ENCODE data around the gene ADM.

ADM gene

DNA sequence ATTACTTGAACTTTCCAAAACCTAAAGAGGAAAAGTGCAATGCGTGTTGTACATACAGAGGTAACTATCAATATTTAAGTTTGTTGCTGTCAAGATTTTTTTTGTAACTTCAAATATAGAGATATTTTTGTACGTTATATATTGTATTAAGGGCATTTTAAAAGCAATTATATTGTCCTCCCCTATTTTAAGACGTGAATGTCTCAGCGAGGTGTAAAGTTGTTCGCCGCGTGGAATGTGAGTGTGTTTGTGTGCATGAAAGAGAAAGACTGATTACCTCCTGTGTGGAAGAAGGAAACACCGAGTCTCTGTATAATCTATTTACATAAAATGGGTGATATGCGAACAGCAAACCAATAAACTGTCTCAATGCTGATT is 2.1 kb downstream of the ADM start:
- in situ Hi-C loops (cut with MboI; ENCODE audit: low pct_unique_long_range_greater_than_20kb, low sequenced_read_pairs) = loop anchor here (25.0 kb wide), 2 partner anchors 320 to 545 kb away; no protein-coding TSS in a partner anchor
- peak; percentile 48 for DNase-seq

- in situ Hi-C loops (cut with MboI; ENCODE audit: low pct_unique_long_range_greater_than_20kb, low sequenced_read_pairs) = loop anchor here (25.0 kb wide), 2 partner anchors 320 to 545 kb away; no protein-coding TSS in a partner anchor
- DNase-seq = peak; percentile 97
Measured at GRCh38 chr11:10307400-10308200, 2.7 kb downstream of the ADM start.

- in situ Hi-C loops (cut with MboI; ENCODE audit: low pct_unique_long_range_greater_than_20kb, low sequenced_read_pairs) = loop anchor here (25.0 kb wide), 2 partner anchors 321 to 546 kb away; no protein-coding TSS in a partner anchor
Measured at GRCh38 chr11:10308201-10308954, 3.5 kb downstream of the ADM start.

DNA sequence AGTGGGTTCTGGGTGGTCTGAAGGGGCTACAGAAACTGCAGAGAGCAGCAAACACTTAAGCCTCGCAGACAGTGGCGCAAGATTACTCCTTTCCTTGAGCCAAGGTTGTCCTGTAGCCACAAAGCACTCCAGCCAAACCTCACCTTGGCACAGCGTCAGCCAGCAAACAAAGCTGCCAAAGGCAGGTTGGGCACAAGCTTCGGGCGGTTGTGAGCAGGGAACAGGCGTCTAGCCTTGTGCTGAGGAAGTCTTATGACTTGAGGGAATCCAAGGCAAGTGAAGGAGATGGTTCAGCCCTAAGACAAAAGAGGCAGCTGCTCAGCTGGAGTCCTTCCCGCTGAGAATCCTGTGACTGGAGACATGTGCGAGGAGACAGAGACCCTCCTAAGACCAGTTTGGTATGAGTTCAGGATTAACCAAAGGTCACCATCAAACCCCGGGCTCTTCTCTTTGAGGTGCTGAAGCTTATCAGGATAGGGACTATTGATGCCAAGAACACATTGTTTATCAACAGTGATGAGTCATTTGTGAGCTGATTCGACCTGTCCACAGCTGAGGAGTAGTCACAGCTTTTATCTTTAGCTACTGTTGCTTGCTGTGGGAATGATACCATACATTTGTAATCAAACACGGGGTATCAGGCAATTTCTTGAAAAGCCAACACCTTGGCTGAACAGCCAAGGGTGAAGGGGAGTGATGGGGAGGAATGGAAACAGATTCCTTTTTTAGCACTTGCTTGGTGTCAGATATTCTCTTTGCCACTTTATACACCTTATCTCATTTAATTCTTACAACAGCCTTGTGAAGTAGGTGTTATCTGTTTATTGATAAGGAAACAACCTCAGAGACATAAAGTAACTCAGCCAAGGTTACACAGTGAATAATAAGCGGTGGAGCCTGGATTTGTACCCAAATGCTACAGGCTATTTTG is 4.6 kb downstream of the ADM start:
- no peak for DNase-seq
- in situ Hi-C loops (cut with MboI; ENCODE audit: low pct_unique_long_range_greater_than_20kb, low sequenced_read_pairs) = loop anchor here (25.0 kb wide), 2 partner anchors 322 to 547 kb away; no protein-coding TSS in a partner anchor

More at GRCh38 chr11:10308201-10308954, 3.5 kb downstream of the ADM start:
- no peak for DNase-seq

DNA sequence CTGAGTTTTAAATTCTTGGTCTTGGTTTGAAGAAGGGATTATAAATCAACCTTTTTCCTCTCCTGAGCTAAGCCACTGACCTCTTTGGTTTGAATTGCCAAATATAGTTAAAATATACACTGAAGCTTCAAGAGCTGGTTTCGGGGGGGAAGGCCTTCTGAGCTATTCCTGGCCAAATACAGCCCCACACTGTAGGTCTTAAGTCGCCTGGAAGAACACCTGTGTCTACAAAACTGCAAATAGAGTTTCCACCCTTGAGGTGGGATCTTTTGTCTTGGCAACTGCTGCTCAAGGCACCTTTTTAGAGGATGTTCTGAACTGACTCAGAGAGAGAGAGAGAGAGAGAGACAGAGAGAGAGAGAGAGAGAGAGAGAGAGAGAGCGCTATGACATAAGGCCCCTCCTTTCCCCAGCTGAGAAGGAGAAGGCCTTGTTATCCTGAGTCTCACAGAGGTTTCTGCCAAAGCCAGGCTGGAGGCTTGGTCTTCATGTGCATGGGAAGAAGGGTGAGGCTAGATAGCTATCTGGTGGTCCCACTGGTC is 5.5 kb downstream of the ADM start:
- in situ Hi-C loops (cut with MboI; ENCODE audit: low pct_unique_long_range_greater_than_20kb, low sequenced_read_pairs) = loop anchor here (25.0 kb wide), 2 partner anchors 323 to 548 kb away; no protein-coding TSS in a partner anchor
- no peak for DNase-seq

DNA sequence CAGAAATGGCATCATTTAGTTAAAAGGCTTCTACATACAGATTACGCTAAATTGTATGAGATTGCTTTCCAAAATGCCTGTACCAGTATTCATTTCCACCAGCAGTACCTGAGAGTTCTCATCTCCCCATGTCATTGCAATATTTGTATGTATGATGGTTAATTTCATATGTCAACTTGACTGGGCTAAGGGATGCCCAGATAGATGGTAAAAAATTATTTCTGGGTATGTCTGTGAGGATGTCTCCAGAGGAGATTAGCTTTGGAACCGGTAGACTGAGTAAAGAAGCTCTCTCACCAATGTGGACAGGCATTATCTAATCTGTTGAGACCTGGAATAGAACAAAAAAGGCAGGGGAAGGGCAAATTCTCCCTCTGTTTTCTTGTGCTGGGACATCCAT is 6.9 kb downstream of the ADM start:
- DNase-seq = no peak
- in situ Hi-C loops (cut with MboI; ENCODE audit: low pct_unique_long_range_greater_than_20kb, low sequenced_read_pairs) = loop anchor here (25.0 kb wide), 2 partner anchors 325 to 550 kb away; no protein-coding TSS in a partner anchor

- in situ Hi-C loops (cut with MboI; ENCODE audit: low pct_unique_long_range_greater_than_20kb, low sequenced_read_pairs) = loop anchor here (25.0 kb wide), 2 partner anchors 327 to 552 kb away; no protein-coding TSS in a partner anchor
- DNase-seq = peak; percentile 45
Measured at GRCh38 chr11:10314199-10315072, 9.6 kb downstream of the ADM start.

DNA sequence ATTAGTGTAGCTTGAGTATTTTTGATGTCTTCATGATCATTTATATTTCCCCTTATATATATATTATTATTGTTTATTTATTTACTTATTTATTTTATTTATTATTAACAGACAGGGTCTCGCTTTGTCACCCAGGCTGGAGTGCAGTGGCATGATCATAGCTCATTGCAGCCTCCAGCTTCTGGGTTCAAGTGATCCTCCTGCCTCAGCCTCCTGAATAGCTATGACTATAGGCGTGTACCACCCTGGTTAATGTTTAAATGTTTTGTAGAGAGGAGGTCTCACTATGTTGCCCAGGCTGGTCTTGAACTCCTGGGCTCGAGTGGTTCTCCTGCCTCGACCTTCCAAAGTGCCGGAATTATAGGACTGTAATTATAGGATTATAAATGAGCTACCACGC is 10.2 kb downstream of the ADM start:
- DNase-seq = no peak
- in situ Hi-C loops (cut with MboI; ENCODE audit: low pct_unique_long_range_greater_than_20kb, low sequenced_read_pairs) = loop anchor here (25.0 kb wide), 2 partner anchors 328 to 553 kb away; no protein-coding TSS in a partner anchor

DNA sequence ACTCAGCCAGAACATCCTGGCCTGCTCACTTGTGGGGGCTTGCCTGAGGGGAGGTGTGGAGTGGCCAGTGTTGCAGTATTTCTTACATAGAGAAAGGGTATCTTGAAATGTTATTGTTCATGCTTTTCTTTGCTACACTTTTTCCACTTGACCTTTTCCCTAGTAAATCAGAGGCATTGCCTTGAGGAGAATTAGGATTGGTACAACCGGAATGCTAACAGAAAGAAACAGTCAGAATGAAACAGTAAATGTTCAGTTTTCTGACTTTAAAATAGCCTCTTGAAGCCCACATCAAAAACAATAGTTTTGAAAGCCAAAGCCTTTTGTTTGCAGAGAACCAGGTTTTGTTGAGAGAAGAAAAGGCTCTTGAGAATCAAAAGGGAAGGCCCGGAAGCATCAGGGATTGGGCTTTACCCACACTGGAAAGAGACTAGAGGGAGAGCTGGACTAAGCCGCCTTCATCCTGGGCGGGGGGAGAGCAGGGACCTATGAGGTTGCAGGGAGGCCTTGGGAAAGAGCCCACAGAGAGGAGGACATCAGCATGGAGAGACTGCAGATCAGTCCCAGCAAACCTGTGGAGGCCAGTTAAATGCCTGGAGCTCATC is 12.4 kb downstream of the ADM start:
- DNase-seq = no peak
- in situ Hi-C loops (cut with MboI; ENCODE audit: low pct_unique_long_range_greater_than_20kb, low sequenced_read_pairs) = loop anchor here (25.0 kb wide), 2 partner anchors 330 to 555 kb away; no protein-coding TSS in a partner anchor

DNA sequence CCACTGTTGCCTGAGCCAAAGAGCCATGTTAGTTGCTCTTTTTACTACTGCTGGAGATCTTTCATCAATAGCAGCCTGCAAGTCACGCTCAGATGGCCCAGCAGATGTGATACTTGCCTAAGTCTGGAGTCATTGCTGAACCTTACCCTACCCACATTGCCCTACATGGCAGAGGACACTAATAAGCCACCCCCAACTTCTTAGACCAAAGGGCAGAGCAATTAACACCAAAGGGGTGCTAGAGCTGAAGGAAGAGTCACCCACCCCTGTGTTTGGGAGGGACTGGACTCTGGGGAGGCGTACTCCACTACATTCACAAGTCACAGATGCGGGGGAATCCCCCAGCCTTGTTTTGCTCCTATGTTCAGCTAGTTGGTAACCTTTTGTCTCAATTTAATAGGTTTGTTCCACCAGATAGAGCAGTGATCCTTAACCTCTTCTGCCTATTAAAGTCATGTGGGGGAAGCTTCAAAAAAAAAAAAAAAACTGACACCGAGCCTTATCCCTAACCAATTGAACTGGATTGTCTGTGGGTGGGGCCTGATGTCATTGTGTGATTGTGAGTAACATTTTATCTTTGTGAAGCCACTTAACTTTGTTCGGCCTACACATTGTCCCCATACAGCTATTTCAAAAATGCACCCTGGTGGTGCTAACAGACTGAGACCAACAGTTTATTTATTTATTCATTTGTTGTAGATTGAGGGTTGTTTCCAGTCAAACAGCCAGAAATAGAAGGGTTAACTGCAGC is 13.1 kb downstream of the ADM start:
- in situ Hi-C loops (cut with MboI; ENCODE audit: low pct_unique_long_range_greater_than_20kb, low sequenced_read_pairs) = loop anchor here (25.0 kb wide), 2 partner anchors 331 to 556 kb away; no protein-coding TSS in a partner anchor

DNA sequence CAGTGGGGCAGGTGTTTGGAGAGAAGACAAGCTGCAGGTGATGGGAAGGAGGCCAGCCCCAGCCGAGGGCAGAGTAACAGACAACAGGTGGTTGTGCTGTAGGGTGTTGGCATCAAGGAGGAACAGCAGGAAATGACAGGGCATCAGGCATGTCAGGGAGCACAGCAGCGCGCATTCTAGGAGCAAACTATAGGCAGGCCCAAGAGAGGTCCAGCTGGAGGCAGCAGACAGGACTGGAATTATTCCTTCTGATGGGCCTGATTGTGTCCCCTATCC is 13.6 kb downstream of the ADM start:
- in situ Hi-C loops (cut with MboI; ENCODE audit: low pct_unique_long_range_greater_than_20kb, low sequenced_read_pairs) = loop anchor here (25.0 kb wide), 2 partner anchors 331 to 556 kb away; no protein-coding TSS in a partner anchor
- no peak for DNase-seq

More for the DNA sequence above, 13.1 kb downstream of the ADM start:
- DNase-seq = no peak

- DNase-seq = no peak
- in situ Hi-C loops (cut with MboI; ENCODE audit: low pct_unique_long_range_greater_than_20kb, low sequenced_read_pairs) = loop anchor here (25.0 kb wide), 2 partner anchors 333 to 558 kb away; no protein-coding TSS in a partner anchor
Measured at GRCh38 chr11:10319702-10320558, 15.1 kb downstream of the ADM start.

DNA sequence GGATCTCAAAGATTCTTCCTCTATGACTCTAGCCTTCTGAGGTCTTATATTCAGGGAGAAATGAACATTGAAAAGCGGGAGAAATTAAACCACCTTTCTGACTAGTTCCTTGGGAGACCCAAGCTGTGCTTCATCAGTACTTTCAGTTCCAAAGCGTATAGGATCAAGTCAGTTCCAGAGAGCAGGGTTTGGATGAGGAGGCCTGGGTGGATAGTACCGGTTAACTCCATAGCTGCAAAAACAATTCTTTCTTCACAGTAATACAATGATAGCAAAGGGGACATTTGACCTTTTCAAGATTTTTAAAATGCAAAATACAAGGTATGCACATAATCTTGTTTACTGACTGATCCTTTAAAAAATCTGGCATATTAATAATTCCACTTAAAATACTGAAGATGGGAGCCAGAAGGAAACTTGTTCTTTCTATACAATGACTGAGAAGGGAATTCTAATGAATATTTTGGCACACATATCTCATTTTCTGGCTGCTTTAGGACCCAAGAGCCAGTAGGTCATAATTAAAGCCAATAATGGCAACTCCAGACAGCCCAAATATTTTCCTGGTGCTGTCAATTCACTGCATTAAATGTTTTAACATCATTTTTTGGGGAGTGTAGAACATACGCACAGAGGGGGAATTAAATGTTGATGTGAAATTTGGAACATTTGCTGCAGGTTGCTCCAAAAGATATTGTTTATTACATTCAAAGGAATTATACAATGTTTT is 16.0 kb downstream of the ADM start:
- no peak for DNase-seq
- in situ Hi-C loops (cut with MboI; ENCODE audit: low pct_unique_long_range_greater_than_20kb, low sequenced_read_pairs) = loop anchor here (25.0 kb wide), 2 partner anchors 334 to 559 kb away; no protein-coding TSS in a partner anchor

- no peak for DNase-seq
- in situ Hi-C loops (cut with MboI; ENCODE audit: low pct_unique_long_range_greater_than_20kb, low sequenced_read_pairs) = loop anchor here (25.0 kb wide), 2 partner anchors 335 to 560 kb away; no protein-coding TSS in a partner anchor
Measured at GRCh38 chr11:10322401-10322800, 17.5 kb downstream of the ADM start.
